ENCODE data around the gene RALGAPA2.

The RALGAPA2 gene

GRCh38 chr20:20695250-20695816, 17.1 kb downstream of the RALGAPA2 start:
- Histone ChIP-seq H4K20me1 (ENCODE audit: insufficient read depth, low read length) (no peaks in the 10 kb centered on the region), H3K4me1 (ENCODE audit: insufficient read depth, low read length, severe bottlenecking) (no peaks in the 10 kb centered on the region), H3K79me2 (ENCODE audit: insufficient read depth, low read length) (no peaks in the 10 kb centered on the region), H2AFZ (ENCODE audit: low read length) (no peak overlapping the region), H3K27me3 (ENCODE audit: insufficient read depth, low read length) (no peaks in the 10 kb centered on the region), H3K9ac (ENCODE audit: low read length) (no peak overlapping the region), H3K36me3 (ENCODE audit: insufficient read depth, low read length) (no peaks in the 10 kb centered on the region), H3K4me3 (ENCODE audit: low read depth, low read length, poor library complexity, severe bottlenecking) (no peak overlapping the region), H3K27ac (ENCODE audit: low read depth, low read length, poor library complexity, severe bottlenecking) (no peak overlapping the region), H3K9me3 (ENCODE audit: low read length) (no peaks in the 10 kb centered on the region), H3K4me2 (ENCODE audit: low read length) (no peak overlapping the region), H3K9me2 (ENCODE audit: low read depth, low read length) (no peaks in the 10 kb centered on the region), H3F3A (ENCODE audit: insufficient read depth, low read length) (no peaks in the 10 kb centered on the region)
- TF ChIP-seq EZH2 (IDR thresholded peaks at IDR 0.05; ENCODE audit: borderline replicate concordance, low read length) (no peak), CTCF (IDR thresholded peaks at IDR 0.05; ENCODE audit: low read length) (no peak)

- no peak overlapping the region for H2AFZ ChIP-seq (ENCODE audit: low read length)
Measured at GRCh38 chr20:20694591-20694990, 17.9 kb downstream of the RALGAPA2 start.

GRCh38 chr20:20692587-20692986, 19.9 kb downstream of the RALGAPA2 start:
- TF ChIP-seq CTCF (IDR thresholded peaks at IDR 0.05; ENCODE audit: low read length) (no peak), EZH2 (IDR thresholded peaks at IDR 0.05; ENCODE audit: borderline replicate concordance, low read length) (no peak)

More at GRCh38 chr20:20694591-20694990, 17.9 kb downstream of the RALGAPA2 start:
- H3K36me3 ChIP-seq (ENCODE audit: insufficient read depth, low read length), result no peaks in the 10 kb centered on the region
- no peak overlapping the region for H3K4me2 ChIP-seq (ENCODE audit: low read length)
- no peaks in the 10 kb centered on the region for H3K9me3 ChIP-seq (ENCODE audit: low read length)
- no peaks in the 10 kb centered on the region for H4K20me1 ChIP-seq (ENCODE audit: insufficient read depth, low read length)
- TF ChIP-seq CTCF (IDR thresholded peaks at IDR 0.05; ENCODE audit: low read length) (no peak), EZH2 (IDR thresholded peaks at IDR 0.05; ENCODE audit: borderline replicate concordance, low read length) (no peak)
- H3K4me1 ChIP-seq (ENCODE audit: insufficient read depth, low read length, severe bottlenecking), result no peaks in the 10 kb centered on the region
- H3K27ac ChIP-seq (ENCODE audit: low read depth, low read length, poor library complexity, severe bottlenecking), result no peak overlapping the region
- no peaks in the 10 kb centered on the region for H3K9me2 ChIP-seq (ENCODE audit: low read depth, low read length)
- no peak overlapping the region for H3K4me3 ChIP-seq (ENCODE audit: low read depth, low read length, poor library complexity, severe bottlenecking)
- no peaks in the 10 kb centered on the region for H3K79me2 ChIP-seq (ENCODE audit: insufficient read depth, low read length)
- H3F3A ChIP-seq (ENCODE audit: insufficient read depth, low read length), result no peaks in the 10 kb centered on the region
- no peaks in the 10 kb centered on the region for H3K27me3 ChIP-seq (ENCODE audit: insufficient read depth, low read length)
- H3K9ac ChIP-seq (ENCODE audit: low read length), result no peak overlapping the region

More at GRCh38 chr20:20692587-20692986, 19.9 kb downstream of the RALGAPA2 start:
- H3K9ac ChIP-seq (ENCODE audit: low read length), result no peak overlapping the region
- no peaks in the 10 kb centered on the region for H3K79me2 ChIP-seq (ENCODE audit: insufficient read depth, low read length)
- no peaks in the 10 kb centered on the region for H3F3A ChIP-seq (ENCODE audit: insufficient read depth, low read length)
- H3K4me3 ChIP-seq (ENCODE audit: low read depth, low read length, poor library complexity, severe bottlenecking), result no peak overlapping the region
- H3K4me2 ChIP-seq (ENCODE audit: low read length), result no peak overlapping the region
- no peaks in the 10 kb centered on the region for H3K9me2 ChIP-seq (ENCODE audit: low read depth, low read length)
- no peaks in the 10 kb centered on the region for H4K20me1 ChIP-seq (ENCODE audit: insufficient read depth, low read length)
- no peak overlapping the region for H2AFZ ChIP-seq (ENCODE audit: low read length)
- no peaks in the 10 kb centered on the region for H3K4me1 ChIP-seq (ENCODE audit: insufficient read depth, low read length, severe bottlenecking)
- H3K27ac ChIP-seq (ENCODE audit: low read depth, low read length, poor library complexity, severe bottlenecking), result no peak overlapping the region
- H3K27me3 ChIP-seq (ENCODE audit: insufficient read depth, low read length), result no peaks in the 10 kb centered on the region
- H3K9me3 ChIP-seq (ENCODE audit: low read length), result no peaks in the 10 kb centered on the region
- H3K36me3 ChIP-seq (ENCODE audit: insufficient read depth, low read length), result no peaks in the 10 kb centered on the region

Data from OCI-LY1 (cell line).